ENCODE results near the gene POLE3.

Gene POLE3

DNA sequence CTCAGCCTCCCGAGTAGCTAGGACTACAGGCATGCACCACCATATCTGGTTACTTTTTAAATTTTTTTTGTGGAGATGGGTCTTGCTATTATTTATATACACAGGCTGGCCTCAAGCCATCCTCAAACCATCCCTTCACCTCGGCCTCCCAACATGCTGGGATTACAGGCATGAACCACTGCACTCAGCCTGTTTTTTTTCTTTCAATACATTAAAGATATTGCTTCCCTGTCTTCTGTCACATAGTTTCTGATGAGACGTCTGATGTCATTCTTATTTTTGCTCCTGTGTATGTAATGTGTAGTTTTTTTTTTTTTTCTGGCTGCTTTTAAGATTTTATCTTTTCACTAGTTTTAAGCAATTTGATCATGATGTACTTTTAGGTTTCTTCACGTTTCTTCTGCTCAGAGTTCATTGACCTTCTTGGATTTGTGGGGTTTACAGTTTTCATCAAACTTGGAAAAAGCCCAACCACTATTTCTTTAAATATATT, 41.7 kb upstream of the POLE3 start:
- Histone ChIP-seq H3K27ac (replicated peaks; ENCODE audit: low read length) (no peak overlapping the region), H3K4me1 (ENCODE audit: control insufficient read depth in 2 of 2, insufficient read depth in 1 of 2, low read depth in 1 of 2, low read length in 2 of 2) (peaks cover 12 to 13% of the 10 kb centered on the region in 2 donors), H3K79me1 (ENCODE audit: low read depth, low read length) (no peaks in the 10 kb centered on the region), H3K4me3 (ENCODE audit: low read length in 2 of 2) (no peak overlapping the region), H2BK12ac (ENCODE audit: low read length) (no peak overlapping the region), H3K4me2 (ENCODE audit: insufficient read depth, low read length, poor library complexity, severe bottlenecking) (no peak overlapping the region), H4K91ac (ENCODE audit: low read depth, low read length, poor library complexity) (no peak overlapping the region), H2BK120ac (ENCODE audit: low read depth, low read length) (no peak overlapping the region), H2BK5ac (ENCODE audit: low read length) (no peak overlapping the region), H2BK15ac (ENCODE audit: low read length) (no peak overlapping the region), H3K4ac (ENCODE audit: low read length) (no peak overlapping the region), H2AK5ac (ENCODE audit: low read depth, low read length) (no peak overlapping the region), H3K18ac (ENCODE audit: low read length) (no peak overlapping the region), H3K36me3 (replicated peaks in 1 of 2; ENCODE audit: control insufficient read depth in 2 of 2, insufficient read depth in 2 of 2, low read length in 2 of 2) (no peaks in the 10 kb centered on the region), H2AFZ (ENCODE audit: low read length) (no peak overlapping the region), H3K14ac (ENCODE audit: low read length) (no peak overlapping the region), H3K27me3 (ENCODE audit: control insufficient read depth in 3 of 3, insufficient read depth in 3 of 3, low read depth in 1 of 3, low read length in 3 of 3) (no peaks in the 10 kb centered on the region), H4K8ac (ENCODE audit: low read depth, low read length) (no peak overlapping the region), H3K23ac (ENCODE audit: low read depth, low read length, poor library complexity) (no peak overlapping the region), H3K9me3 (replicated peaks in 1 of 2; ENCODE audit: control insufficient read depth in 2 of 2, insufficient read depth in 1 of 2, low read depth in 1 of 2, low read length in 2 of 2) (peaks cover 0 to 2% of the 10 kb centered on the region in 2 donors), H3K9ac (ENCODE audit: low read depth, low read length, poor library complexity) (no peak overlapping the region)
- no CpG with 5 or more reads among the region's 4 CpGs for WGBS, 2 donors (ENCODE audit: extremely low coverage in 2 of 2, insufficient read length in 2 of 2, insufficient replicate concordance in 1 of 2)
- no peak for DNase-seq (ENCODE audit: low spot score)

DNA sequence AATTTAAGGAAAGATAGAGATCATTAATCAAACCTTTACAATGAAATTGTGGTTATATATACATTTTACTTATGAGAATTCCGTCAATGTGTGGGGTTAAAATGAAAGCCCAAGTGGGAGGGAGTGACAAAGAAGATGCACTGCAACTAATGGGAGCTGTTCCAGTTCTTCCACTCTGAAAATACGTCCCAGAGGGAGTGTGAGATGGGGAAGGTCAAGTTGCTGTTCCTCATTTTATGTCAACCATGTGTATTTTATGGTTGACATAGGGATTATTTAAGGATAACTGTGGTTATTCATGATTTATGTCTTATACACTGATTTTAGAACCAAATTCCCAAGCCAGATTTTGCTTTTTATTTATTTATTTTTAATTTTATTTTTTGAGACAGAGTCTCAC, 38.9 kb upstream of the POLE3 start:
- no peak overlapping the region for H2BK120ac ChIP-seq (ENCODE audit: low read depth, low read length)
- no peak overlapping the region for H3K4me2 ChIP-seq (ENCODE audit: insufficient read depth, low read length, poor library complexity, severe bottlenecking)
- no peaks in the 10 kb centered on the region for H3K79me1 ChIP-seq (ENCODE audit: low read depth, low read length)
- no peaks in the 10 kb centered on the region for H3K36me3 ChIP-seq (replicated peaks in 1 of 2; ENCODE audit: control insufficient read depth in 2 of 2, insufficient read depth in 2 of 2, low read length in 2 of 2)
- H2BK15ac ChIP-seq (ENCODE audit: low read length): no peak overlapping the region
- no peak overlapping the region for H3K4me3 ChIP-seq (ENCODE audit: low read length in 2 of 2)
- WGBS, 2 donors (ENCODE audit: extremely low coverage in 2 of 2, insufficient read length in 2 of 2, insufficient replicate concordance in 1 of 2): no CpG with 5 or more reads among the region's 2 CpGs
- no peak overlapping the region for H3K18ac ChIP-seq (ENCODE audit: low read length)
- no peak overlapping the region for H2AK5ac ChIP-seq (ENCODE audit: low read depth, low read length)
- no peak overlapping the region for H3K4ac ChIP-seq (ENCODE audit: low read length)
- no peaks in the 10 kb centered on the region for H3K27me3 ChIP-seq (ENCODE audit: control insufficient read depth in 3 of 3, insufficient read depth in 3 of 3, low read depth in 1 of 3, low read length in 3 of 3)
- H3K27ac ChIP-seq (replicated peaks; ENCODE audit: low read length): no peak overlapping the region
- H3K23ac ChIP-seq (ENCODE audit: low read depth, low read length, poor library complexity): no peak overlapping the region
- H4K91ac ChIP-seq (ENCODE audit: low read depth, low read length, poor library complexity): no peak overlapping the region
- no peak overlapping the region for H3K14ac ChIP-seq (ENCODE audit: low read length)
- H2AFZ ChIP-seq (ENCODE audit: low read length): no peak overlapping the region
- no peak overlapping the region for H2BK12ac ChIP-seq (ENCODE audit: low read length)
- H2BK5ac ChIP-seq (ENCODE audit: low read length): no peak overlapping the region
- H3K4me1 ChIP-seq (ENCODE audit: control insufficient read depth in 2 of 2, insufficient read depth in 1 of 2, low read depth in 1 of 2, low read length in 2 of 2): peaks cover 0 to 2% of the 10 kb centered on the region in 2 donors
- H3K9ac ChIP-seq (ENCODE audit: low read depth, low read length, poor library complexity): no peak overlapping the region
- no peak for DNase-seq (ENCODE audit: low spot score)
- no peak overlapping the region for H4K8ac ChIP-seq (ENCODE audit: low read depth, low read length)
- peaks cover 0 to 2% of the 10 kb centered on the region in 2 donors for H3K9me3 ChIP-seq (replicated peaks in 1 of 2; ENCODE audit: control insufficient read depth in 2 of 2, insufficient read depth in 1 of 2, low read depth in 1 of 2, low read length in 2 of 2)

DNA sequence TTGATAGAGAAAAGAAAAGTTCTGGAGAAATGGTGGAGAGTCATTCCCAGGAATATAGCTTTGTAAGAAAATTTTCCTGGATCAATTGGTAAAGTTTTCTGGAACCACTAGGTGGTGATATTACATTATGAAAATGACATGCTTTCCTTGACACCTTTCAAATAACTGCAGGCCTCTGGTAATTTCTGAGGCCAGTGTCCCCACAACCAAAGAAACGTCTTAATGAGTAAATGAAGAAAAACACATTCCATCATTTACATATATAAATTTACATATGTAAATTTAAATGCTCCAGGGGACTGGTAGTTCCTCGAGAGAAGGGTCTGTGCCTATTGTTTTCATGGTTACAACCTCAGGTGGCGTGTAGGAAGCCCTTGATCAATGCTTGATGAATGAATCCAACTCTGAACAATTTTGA, 35.9 kb upstream of the POLE3 start:
- H3K27ac ChIP-seq (replicated peaks; ENCODE audit: low read length): no peak overlapping the region
- H3K18ac ChIP-seq (ENCODE audit: low read length): no peak overlapping the region
- no peak overlapping the region for H2AK5ac ChIP-seq (ENCODE audit: low read depth, low read length)
- H3K14ac ChIP-seq (ENCODE audit: low read length): no peak overlapping the region
- peaks cover 0 to 2% of the 10 kb centered on the region in 2 donors for H3K4me1 ChIP-seq (ENCODE audit: control insufficient read depth in 2 of 2, insufficient read depth in 1 of 2, low read depth in 1 of 2, low read length in 2 of 2)
- H4K8ac ChIP-seq (ENCODE audit: low read depth, low read length): no peak overlapping the region
- no peak overlapping the region for H2BK15ac ChIP-seq (ENCODE audit: low read length)
- H3K27me3 ChIP-seq (ENCODE audit: control insufficient read depth in 3 of 3, insufficient read depth in 3 of 3, low read depth in 1 of 3, low read length in 3 of 3): no peaks in the 10 kb centered on the region
- H3K4me3 ChIP-seq (ENCODE audit: low read length in 2 of 2): no peak overlapping the region
- no CpG with 5 or more reads among the region's 3 CpGs for WGBS, 2 donors (ENCODE audit: extremely low coverage in 2 of 2, insufficient read length in 2 of 2, insufficient replicate concordance in 1 of 2)
- H2BK12ac ChIP-seq (ENCODE audit: low read length): no peak overlapping the region
- no peaks in the 10 kb centered on the region for H3K79me1 ChIP-seq (ENCODE audit: low read depth, low read length)
- H3K9ac ChIP-seq (ENCODE audit: low read depth, low read length, poor library complexity): no peak overlapping the region
- peak; percentile 37 for DNase-seq (ENCODE audit: low spot score)
- H3K36me3 ChIP-seq (replicated peaks in 1 of 2; ENCODE audit: control insufficient read depth in 2 of 2, insufficient read depth in 2 of 2, low read length in 2 of 2): no peaks in the 10 kb centered on the region
- H3K4ac ChIP-seq (ENCODE audit: low read length): no peak overlapping the region
- H2BK120ac ChIP-seq (ENCODE audit: low read depth, low read length): no peak overlapping the region
- H3K23ac ChIP-seq (ENCODE audit: low read depth, low read length, poor library complexity): no peak overlapping the region
- H4K91ac ChIP-seq (ENCODE audit: low read depth, low read length, poor library complexity): no peak overlapping the region
- H2AFZ ChIP-seq (ENCODE audit: low read length): peak overlapping the region; percentile 37
- H3K9me3 ChIP-seq (replicated peaks in 1 of 2; ENCODE audit: control insufficient read depth in 2 of 2, insufficient read depth in 1 of 2, low read depth in 1 of 2, low read length in 2 of 2): no peaks in the 10 kb centered on the region
- H2BK5ac ChIP-seq (ENCODE audit: low read length): no peak overlapping the region
- no peak overlapping the region for H3K4me2 ChIP-seq (ENCODE audit: insufficient read depth, low read length, poor library complexity, severe bottlenecking)

DNA sequence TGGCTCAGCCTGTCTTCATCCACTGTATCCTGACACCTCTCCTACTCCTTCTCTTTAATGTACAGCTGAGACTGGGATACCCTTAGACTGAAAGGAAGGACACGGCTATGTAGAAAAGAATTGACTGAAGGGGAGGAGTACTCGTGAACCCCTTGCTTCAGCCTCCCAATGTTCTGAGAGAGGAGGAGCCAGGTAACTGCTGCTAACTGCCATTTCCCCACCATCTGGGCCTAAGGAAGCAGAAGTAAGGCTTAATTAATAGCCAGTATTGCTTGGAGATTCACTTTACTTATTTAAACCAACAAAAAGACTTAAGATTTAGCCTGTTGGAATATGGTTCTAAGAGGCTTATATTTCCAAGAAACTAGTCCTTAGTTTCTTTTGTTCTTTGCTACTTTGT, 34.3 kb upstream of the POLE3 start:
- Histone ChIP-seq H2BK5ac (ENCODE audit: low read length) (no peak overlapping the region), H3K4ac (ENCODE audit: low read length) (no peak overlapping the region), H3K18ac (ENCODE audit: low read length) (no peak overlapping the region), H2BK12ac (ENCODE audit: low read length) (no peak overlapping the region), H3K36me3 (replicated peaks in 1 of 2; ENCODE audit: control insufficient read depth in 2 of 2, insufficient read depth in 2 of 2, low read length in 2 of 2) (no peaks in the 10 kb centered on the region), H4K8ac (ENCODE audit: low read depth, low read length) (no peak overlapping the region), H3K9ac (ENCODE audit: low read depth, low read length, poor library complexity) (no peak overlapping the region), H3K4me1 (ENCODE audit: control insufficient read depth in 2 of 2, insufficient read depth in 1 of 2, low read depth in 1 of 2, low read length in 2 of 2) (no peaks in the 10 kb centered on the region), H2BK15ac (ENCODE audit: low read length) (no peak overlapping the region), H3K14ac (ENCODE audit: low read length) (no peak overlapping the region), H3K9me3 (replicated peaks in 1 of 2; ENCODE audit: control insufficient read depth in 2 of 2, insufficient read depth in 1 of 2, low read depth in 1 of 2, low read length in 2 of 2) (no peaks in the 10 kb centered on the region), H3K23ac (ENCODE audit: low read depth, low read length, poor library complexity) (no peak overlapping the region), H3K79me1 (ENCODE audit: low read depth, low read length) (no peaks in the 10 kb centered on the region), H3K4me2 (ENCODE audit: insufficient read depth, low read length, poor library complexity, severe bottlenecking) (no peak overlapping the region), H2AFZ (ENCODE audit: low read length) (no peak overlapping the region), H3K27me3 (ENCODE audit: control insufficient read depth in 3 of 3, insufficient read depth in 3 of 3, low read depth in 1 of 3, low read length in 3 of 3) (no peaks in the 10 kb centered on the region), H4K91ac (ENCODE audit: low read depth, low read length, poor library complexity) (no peak overlapping the region), H3K27ac (replicated peaks; ENCODE audit: low read length) (no peak overlapping the region), H3K4me3 (ENCODE audit: low read length in 2 of 2) (no peak overlapping the region), H2BK120ac (ENCODE audit: low read depth, low read length) (no peak overlapping the region), H2AK5ac (ENCODE audit: low read depth, low read length) (no peak overlapping the region)
- DNase-seq (ENCODE audit: low spot score): no peak
- WGBS, 2 donors (ENCODE audit: extremely low coverage in 2 of 2, insufficient read length in 2 of 2, insufficient replicate concordance in 1 of 2): no CpG with 5 or more reads among the region's 2 CpGs

All from neuronal stem cell (in vitro differentiated cells).